ENCODE results near the gene SIN3A. TPM values are rescaled to one million over a fixed set of nuclear protein-coding genes. Genes with fewer than 3 reads are reported as not detected.

The SIN3A gene
- total RNA-seq, 3 donors from 2014 or later = 52.6 to 75.3 (median 60.6) TPM

DNA sequence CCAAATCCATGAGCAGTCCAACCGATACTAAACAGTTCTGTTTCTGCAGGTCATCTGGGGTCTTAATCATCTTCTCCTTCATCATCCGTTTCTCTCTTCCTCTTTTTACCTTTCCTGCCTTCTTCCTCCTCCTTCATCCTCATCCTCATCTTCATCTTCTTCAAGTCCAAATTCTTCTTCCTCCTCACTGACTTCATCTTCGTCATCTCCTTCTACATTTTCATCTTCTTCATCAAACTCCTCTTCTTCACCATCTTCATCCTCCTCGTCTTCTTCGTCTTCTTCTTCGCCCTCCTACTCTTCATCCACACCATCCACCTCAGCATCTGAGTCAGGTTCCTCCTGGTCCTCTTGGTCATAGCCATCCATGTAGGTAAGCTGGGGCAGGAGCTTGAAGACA is 129.8 kb downstream of the SIN3A start:
- no peaks in the 10 kb centered on the region for H3K9me3 ChIP-seq
- no peaks in the 10 kb centered on the region for H3K4me1 ChIP-seq (ENCODE audit: low read depth)
- no peak for ATAC-seq
- TF ChIP-seq, protein P1, sequence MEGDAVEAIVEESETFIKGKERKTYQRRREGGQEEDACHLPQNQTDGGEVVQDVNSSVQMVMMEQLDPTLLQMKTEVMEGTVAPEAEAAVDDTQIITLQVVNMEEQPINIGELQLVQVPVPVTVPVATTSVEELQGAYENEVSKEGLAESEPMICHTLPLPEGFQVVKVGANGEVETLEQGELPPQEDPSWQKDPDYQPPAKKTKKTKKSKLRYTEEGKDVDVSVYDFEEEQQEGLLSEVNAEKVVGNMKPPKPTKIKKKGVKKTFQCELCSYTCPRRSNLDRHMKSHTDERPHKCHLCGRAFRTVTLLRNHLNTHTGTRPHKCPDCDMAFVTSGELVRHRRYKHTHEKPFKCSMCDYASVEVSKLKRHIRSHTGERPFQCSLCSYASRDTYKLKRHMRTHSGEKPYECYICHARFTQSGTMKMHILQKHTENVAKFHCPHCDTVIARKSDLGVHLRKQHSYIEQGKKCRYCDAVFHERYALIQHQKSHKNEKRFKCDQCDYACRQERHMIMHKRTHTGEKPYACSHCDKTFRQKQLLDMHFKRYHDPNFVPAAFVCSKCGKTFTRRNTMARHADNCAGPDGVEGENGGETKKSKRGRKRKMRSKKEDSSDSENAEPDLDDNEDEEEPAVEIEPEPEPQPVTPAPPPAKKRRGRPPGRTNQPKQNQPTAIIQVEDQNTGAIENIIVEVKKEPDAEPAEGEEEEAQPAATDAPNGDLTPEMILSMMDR (IDR thresholded peaks at IDR 0.05) = no peak
- DNase-seq = no peak
- intact Hi-C loops (cut with DNase I, micrococcal nuclease) = no loop called here
- H3K36me3 ChIP-seq (ENCODE audit: low read depth) = no peaks in the 10 kb centered on the region
- H3K4me3 ChIP-seq = no peak overlapping the region

Small RNA genes within 50 kb of the gene (microRNA-seq; reads per million reads assigned to microRNA genes)
- gene MIR631 = not detected

Other genes starting within 250 kb of the SIN3A start
- gene C15orf39, start 249.8 kb downstream of the SIN3A start, total RNA-seq = 10 to 100 TPM; 22.2 to 32.5 (median 24.2) TPM
- not detected for gene GOLGA6C, start 193.4 kb downstream of the SIN3A start, total RNA-seq
- gene GOLGA6D, start 168.9 kb downstream of the SIN3A start, total RNA-seq = not detected
- gene COMMD4, start 115.6 kb downstream of the SIN3A start, total RNA-seq = 10 to 100 TPM; 57.2 to 84.9 (median 72.3) TPM
- 10 to 100 TPM; 38.0 to 67.9 (median 41.4) TPM for gene NEIL1, start 104.7 kb downstream of the SIN3A start, total RNA-seq
- gene MAN2C1, start 83.1 kb downstream of the SIN3A start, total RNA-seq = 100 to 1,000 TPM; 192 to 239 (median 217) TPM
- gene PTPN9, start 127.6 kb upstream of the SIN3A start, total RNA-seq = 10 to 100 TPM; 32.0 to 47.1 (median 36.8) TPM
- 10 to 100 TPM; 18.7 to 23.9 (median 18.9) TPM for gene SNUPN, start 174.0 kb upstream of the SIN3A start, total RNA-seq
- 10 to 100 TPM; 47.6 to 54.8 (median 50.4) TPM for gene IMP3, start 188.5 kb upstream of the SIN3A start, total RNA-seq
- 10 to 100 TPM; 23.6 to 38.2 (median 28.7) TPM for gene SNX33, start 196.2 kb upstream of the SIN3A start, total RNA-seq